GM12872 (cell line): ENCODE data around the gene ZSWIM2.

Experiments used
- CTCF ChIP-seq: IDR thresholded peaks from 3 replicates; pipeline ENCODE4 v1.5.1; 2011; ENCODE audit warnings: low read depth, mild to moderate bottlenecking, low read length, moderate library complexity; ENCODE audit not compliant: insufficient read depth

The ZSWIM2 gene

GRCh38 chr2:186887107-186888090, 38.4 kb upstream of the ZSWIM2 start:
- no peak for TF ChIP-seq CTCF

- no peak for TF ChIP-seq CTCF
Observed at GRCh38 chr2:186884587-186884986, 35.6 kb upstream of the ZSWIM2 start.

GRCh38 chr2:186883666-186884065, 34.7 kb upstream of the ZSWIM2 start:
- TF ChIP-seq CTCF: no peak

- TF ChIP-seq CTCF: no peak
Observed at GRCh38 chr2:186882511-186883071, 33.6 kb upstream of the ZSWIM2 start.

- TF ChIP-seq CTCF: no peak
Observed at GRCh38 chr2:186881660-186882059, 32.7 kb upstream of the ZSWIM2 start.

GRCh38 chr2:186879312-186879711, 30.3 kb upstream of the ZSWIM2 start:
- TF ChIP-seq CTCF: no peak

GRCh38 chr2:186874713-186875112, 25.7 kb upstream of the ZSWIM2 start:
- TF ChIP-seq CTCF: no peak
